Tibial nerve (tissue), 3 donors: ENCODE results near the gene SLCO3A1.

ENCODE experiments used
- CTCF ChIP-seq, 5 experiments: fragments of 200-600 bp in 3 of 5; fragments of 450-650 bp in 2 of 5; sonication (generic) in 3 of 5; IDR thresholded peaks; one replicate each; pipeline ENCODE4 v1.5.1; 2016 to 2019; ENCODE audit warnings: antibody characterized with exemption in 5 of 5, mild to moderate bottlenecking in 3 of 5, moderate library complexity in 2 of 5
- POLR2A ChIP-seq, 2 donors: fragments of 450-650 bp; IDR thresholded peaks; one replicate each; pipeline ENCODE4 v1.6.1; 2017; ENCODE audit warnings: antibody characterized with exemption in 2 of 2, mild to moderate bottlenecking in 2 of 2, moderate library complexity in 2 of 2

GRCh38 chr15:91925794-91926193, 72.3 kb downstream of the SLCO3A1 start:
- TF ChIP-seq CTCF (IDR thresholded peaks at IDR 0.05) = no peak
- no peak for TF ChIP-seq POLR2A (IDR thresholded peaks at IDR 0.05)
